IMR-90 (cell line): ENCODE results near the gene PHOSPHO2. TPM values are rescaled to one million over a fixed set of nuclear protein-coding genes. Genes with fewer than 3 reads are reported as not detected.

Source experiments
- ATAC-seq: fragments of 200-7000 bp; cut with Tn5 transposase; 2 replicates; pipeline ENCODE4 v1.9.1; 2020; ENCODE audit warnings: low read depth, mild to moderate bottlenecking, moderate library complexity
- BruUV-seq: library from RNA; stranded (reverse); fragments of 400-500 nt; replicated peaks from 2 replicates; lab custom pipeline; 2021; lab: Mats Ljungman, UMichigan
- CTCF ChIA-PET: fragments of 300-600 bp; formaldehyde crosslinking; extraction: SDS; loops from one replicate; lab custom pipeline; 2021; ENCODE audit warnings: antibody characterized with exemption; lab: Yijun Ruan, JAX
- POLR2A ChIA-PET: fragments of 300-600 bp; sonication (Branson Sonifier 250); formaldehyde crosslinking; loops from one replicate; lab custom pipeline; 2022; ENCODE audit warnings: antibody characterized with exemption; ENCODE audit not compliant: unreplicated experiment; lab: Charles Lee
- DNase-seq: peaks from one replicate; pipeline ENCODE4 v3.0.0; 2013
- H2AFZ ChIP-seq: replicated peaks from 2 replicates; pipeline ENCODE3; 2013; ENCODE audit warnings: low read length, mild to moderate bottlenecking; ENCODE audit not compliant: poor library complexity
- H2AK5ac ChIP-seq: 2 replicates; pipeline ENCODE4 v1.6.1; 2013; ENCODE audit warnings: low read depth, low read length, inconsistent platforms
- H2AK9ac ChIP-seq: replicated peaks from 2 replicates; pipeline ENCODE3; 2013; ENCODE audit warnings: mild to moderate bottlenecking, low read depth, low read length, moderate library complexity; ENCODE audit not compliant: poor library complexity
- H2BK120ac ChIP-seq: 2 replicates; pipeline ENCODE4 v1.6.1; 2013; ENCODE audit warnings: low read depth, low read length, inconsistent platforms
- H2BK15ac ChIP-seq: 3 replicates; pipeline ENCODE4 v1.6.1; 2013; ENCODE audit warnings: low read depth, low read length, inconsistent platforms
- H2BK20ac ChIP-seq: 2 replicates; pipeline ENCODE4 v1.6.1; 2013; ENCODE audit warnings: low read depth, mild to moderate bottlenecking, inconsistent platforms, low read length, moderate library complexity
- H2BK5ac ChIP-seq: 2 replicates; pipeline ENCODE4 v1.6.1; 2013; ENCODE audit warnings: mild to moderate bottlenecking, low read depth, low read length, inconsistent platforms; ENCODE audit not compliant: poor library complexity, severe bottlenecking
- H3K14ac ChIP-seq: replicated peaks from 2 replicates; pipeline ENCODE4 v1.6.1; 2013; ENCODE audit warnings: low read depth, low read length, inconsistent platforms
- H3K18ac ChIP-seq: 2 replicates; pipeline ENCODE4 v1.6.1; 2013; ENCODE audit warnings: low read depth, low read length, control low read depth
- H3K23ac ChIP-seq: 2 replicates; pipeline ENCODE4 v1.6.1; 2013; ENCODE audit warnings: low read depth, low read length, inconsistent platforms
- H3K27ac ChIP-seq: 2 replicates; pipeline ENCODE4 v1.5.1; 2013; ENCODE audit warnings: mild to moderate bottlenecking, control low read depth, low read length; ENCODE audit not compliant: insufficient read depth
- H3K27me3 ChIP-seq: 2 replicates; pipeline ENCODE4 v1.6.1; 2013; ENCODE audit warnings: low read length; ENCODE audit not compliant: control insufficient read depth, insufficient read depth
- H3K36me3 ChIP-seq: 2 replicates; pipeline ENCODE4 v1.6.1; 2013; ENCODE audit warnings: low read length, mixed read lengths; ENCODE audit not compliant: control insufficient read depth, insufficient read depth
- H3K4ac ChIP-seq: 2 replicates; pipeline ENCODE4 v1.6.1; 2013; ENCODE audit warnings: low read depth, low read length, inconsistent platforms
- H3K4me1 ChIP-seq: 2 replicates; pipeline ENCODE4 v1.6.1; 2013; ENCODE audit warnings: low read length, mixed read lengths; ENCODE audit not compliant: control insufficient read depth, insufficient read depth
- H3K4me2 ChIP-seq: 2 replicates; pipeline ENCODE4 v1.6.1; 2013; ENCODE audit warnings: low read depth, mild to moderate bottlenecking, control low read depth, low read length, moderate library complexity
- H3K4me3 ChIP-seq: 2 replicates; pipeline ENCODE4 v1.5.1; 2013; ENCODE audit warnings: low read depth, mild to moderate bottlenecking, control low read depth, low read length, moderate library complexity; ENCODE audit not compliant: insufficient read depth
- H3K56ac ChIP-seq: 2 replicates; pipeline ENCODE4 v1.6.1; 2013; ENCODE audit warnings: low read length, inconsistent platforms; ENCODE audit not compliant: insufficient read depth; ENCODE audit errors: extremely low read depth
- H3K79me1 ChIP-seq, 2 experiments: 2 replicates each; pipeline ENCODE4 v1.6.1; 2013; ENCODE audit warnings: low read length in 2 of 2, inconsistent platforms in 1 of 2, low read depth in 1 of 2
- H3K9ac ChIP-seq: 2 replicates; pipeline ENCODE4 v1.6.1; 2013; ENCODE audit warnings: low read depth, low read length, control low read depth
- H3K9me1 ChIP-seq: 2 replicates; pipeline ENCODE4 v1.6.1; 2013; ENCODE audit warnings: low read length, inconsistent platforms; ENCODE audit not compliant: insufficient read depth
- H3K9me3 ChIP-seq: 2 replicates; pipeline ENCODE4 v1.6.1; 2013; ENCODE audit warnings: low read length; ENCODE audit not compliant: control insufficient read depth, insufficient read depth
- H4K20me1 ChIP-seq: 2 replicates; pipeline ENCODE4 v1.6.1; 2013; ENCODE audit warnings: low read length, inconsistent platforms; ENCODE audit not compliant: insufficient read depth
- H4K5ac ChIP-seq: 2 replicates; pipeline ENCODE4 v1.6.1; 2013; ENCODE audit warnings: mild to moderate bottlenecking, low read depth, low read length, control low read depth
- H4K8ac ChIP-seq, 2 experiments: 2 replicates each; pipeline ENCODE4 v1.6.1; 2013; ENCODE audit warnings: low read depth in 2 of 2, low read length in 2 of 2, control low read depth in 1 of 2, inconsistent platforms in 1 of 2
- H4K91ac ChIP-seq: 2 replicates; pipeline ENCODE4 v1.6.1; 2013; ENCODE audit warnings: low read depth, low read length, inconsistent platforms; ENCODE audit not compliant: insufficient read depth
- BHLHE40 ChIP-seq: fragments of 150-350 bp; IDR thresholded peaks from 2 replicates; pipeline ENCODE4 v1.6.1; 2016; ENCODE audit warnings: mild to moderate bottlenecking, low read depth, low read length
- CEBPB ChIP-seq: IDR thresholded peaks from 2 replicates; pipeline ENCODE4 v1.6.1; 2012; ENCODE audit warnings: low read depth, low read length, improper control_type of control experiment
- ELK1 ChIP-seq: fragments of 150-350 bp; IDR thresholded peaks from 2 replicates; pipeline ENCODE4 v1.6.1; 2016; ENCODE audit warnings: low read depth, mild to moderate bottlenecking, low read length, moderate library complexity, borderline replicate concordance
- FOS ChIP-seq: fragments of 150-350 bp; IDR thresholded peaks from 2 replicates; pipeline ENCODE4 v1.6.1; 2016; ENCODE audit warnings: low read depth, low read length
- MAFK ChIP-seq: IDR thresholded peaks from 2 replicates; pipeline ENCODE4 v1.6.1; 2012; ENCODE audit warnings: low read depth, low read length, improper control_type of control experiment
- NFE2L2 ChIP-seq: fragments of 150-350 bp; IDR thresholded peaks from 2 replicates; pipeline ENCODE4 v1.6.1; 2016; ENCODE audit warnings: low read depth, mild to moderate bottlenecking, low read length
- POLR2A ChIP-seq: IDR thresholded peaks from 2 replicates; pipeline ENCODE4 v1.6.1; 2012; ENCODE audit warnings: mild to moderate bottlenecking, low read depth, low read length
- RCOR1 ChIP-seq: IDR thresholded peaks from 2 replicates; pipeline ENCODE4 v1.6.1; 2012; ENCODE audit warnings: mild to moderate bottlenecking, low read length, improper control_type of control experiment; ENCODE audit not compliant: insufficient replicate concordance
- RFX5 ChIP-seq: IDR thresholded peaks from 2 replicates; pipeline ENCODE4 v1.8.0; 2012; ENCODE audit warnings: low read depth, mild to moderate bottlenecking, low read length, moderate library complexity
- SMC3 ChIP-seq: fragments of 150-350 bp; IDR thresholded peaks from 2 replicates; pipeline ENCODE4 v1.6.1; 2016; ENCODE audit warnings: low read depth, mild to moderate bottlenecking, antibody characterized with exemption, low read length, moderate library complexity
- USF2 ChIP-seq: fragments of 150-350 bp; IDR thresholded peaks from 2 replicates; pipeline ENCODE4 v1.6.1; 2017; ENCODE audit warnings: mild to moderate bottlenecking, antibody characterized with exemption, low read length, low read depth
- WGBS, 2 experiments: methylation state at CpG; one replicate each; pipeline versions ENCODE4 v1.1.5 to v1.1.7; 2013; ENCODE audit warnings: missing lambda C conversion rate in 2 of 2; ENCODE audit not compliant: insufficient read length in 1 of 2; ENCODE audit errors: extremely low coverage in 2 of 2; 5-methylcytosine and 5-hydroxymethylcytosine counted together
- dilution Hi-C: fragments of 300-500 bp; cut with HindIII; formaldehyde crosslinking; loops from one replicate; pipeline ENCODE4 v1.14.3; 2018; ENCODE audit warnings: low sequenced_read_pairs; ENCODE audit not compliant: unreplicated experiment
- in situ Hi-C: fragments of 300-500 bp; cut with MboI; formaldehyde crosslinking; loops from 3 replicates; pipeline ENCODE4 v1.14.3; 2019; ENCODE audit warnings: low sequenced_read_pairs, inconsistent platforms, mixed read lengths
- intact Hi-C: fragments of 100-400 bp; cut with micrococcal nuclease; formaldehyde crosslinking; loops from 2 replicates; pipeline ENCODE4 v1.10.0; 2022
- polyA plus RNA-seq, 3 experiments: library from polyadenylated mRNA; depleted of rRNA; stranded (reverse); fragments of >200 nt; gene quantifications; 2 replicates each; pipeline ENCODE4 v1.2.3, GENCODE V29; 2012; ENCODE audit warnings: low replicate concordance in 1 of 3
- total RNA-seq: library from RNA; depleted of rRNA; stranded (reverse); fragments of >200 nt; gene quantifications from 2 replicates; pipeline ENCODE4 v1.2.3, GENCODE V29; 2012

Gene PHOSPHO2
- total and polyA plus RNA-seq, 2 of the 4 experiments (the other 2 are of a cell fraction) = 0.48 to 0.54 TPM

- Histone ChIP-seq H2BK120ac (no peak overlapping the region), H3K4me1 (no peaks in the 10 kb centered on the region), H3K27me3 (peaks cover 1% of the 10 kb centered on the region; the same call in 1 of the 2 replicates), H4K91ac (no peak overlapping the region), H3K4ac (no peak overlapping the region), H3K4me2 (no peak overlapping the region), H3K79me1 (no peaks in the 10 kb centered on the region), H3K27ac (no peak overlapping the region), H3K18ac (no peak overlapping the region), H3K36me3 (no peaks in the 10 kb centered on the region), H2BK15ac (no peak overlapping the region), H3K9me3 (no peaks in the 10 kb centered on the region), H2BK5ac (no peak overlapping the region), H2BK20ac (no peak overlapping the region), H4K20me1 (no peaks in the 10 kb centered on the region), H2AK5ac (no peak overlapping the region), H3K56ac (no peak overlapping the region), H3K9me1 (no peaks in the 10 kb centered on the region), H2AFZ (no peak overlapping the region), H3K14ac (no peak overlapping the region), H3K23ac (no peak overlapping the region), H4K5ac (no peak overlapping the region), H4K8ac (no peak overlapping the region), H3K4me3 (no peak overlapping the region), H2AK9ac (no peak overlapping the region), H3K9ac (no peak overlapping the region)
- BruUV-seq = no TSS peak
- intact Hi-C loops (no loop called here), dilution Hi-C loops (no loop called here), in situ Hi-C loops (no loop called here)
- POLR2A ChIA-PET = no interaction called here
- no peak for ATAC-seq
- WGBS, 2 experiments = no CpG with 5 or more reads among the region's 1 CpG
- DNase-seq = no peak
- TF ChIP-seq BHLHE40 (no peak), CEBPB (no peak), ELK1 (no peak), RCOR1 (no peak), MAFK (no peak), FOS (no peak), POLR2A (no peak), NFE2L2 (no peak), SMC3 (no peak), USF2 (no peak), RFX5 (no peak)
- CTCF ChIA-PET = no interaction called here
Measured at GRCh38 chr2:169658877-169659276, 35.4 kb upstream of the PHOSPHO2 start.
